GM12801 (cell line): ENCODE results near the gene LRP2.

Experiments
- TF ChIP-seq, protein P1 (sequence below): IDR thresholded peaks from one replicate; pipeline ENCODE4 v1.5.1; 2011; ENCODE audit warnings: control low read depth; ENCODE audit not compliant: insufficient read length; ENCODE audit errors: extremely low read depth

The LRP2 gene

DNA sequence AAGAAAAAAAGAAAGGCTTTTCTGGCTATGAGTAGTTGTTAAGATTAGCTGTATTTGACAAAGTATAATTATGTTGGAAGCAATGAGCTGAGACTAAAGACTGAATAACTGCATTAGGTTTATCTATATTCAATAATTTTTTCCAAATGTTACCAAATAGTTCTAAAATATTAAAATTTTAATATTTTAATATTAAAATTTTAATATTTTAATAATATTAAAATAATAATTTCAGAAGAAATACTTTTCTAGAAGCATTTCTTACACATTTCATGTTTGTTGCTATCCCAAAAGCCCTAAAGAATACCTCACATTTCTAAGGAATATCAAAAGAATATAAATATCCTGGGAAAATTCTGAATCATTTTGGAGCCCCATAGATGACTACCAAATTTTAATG lies 74.7 kb downstream of the LRP2 start:
- TF ChIP-seq, protein P1, sequence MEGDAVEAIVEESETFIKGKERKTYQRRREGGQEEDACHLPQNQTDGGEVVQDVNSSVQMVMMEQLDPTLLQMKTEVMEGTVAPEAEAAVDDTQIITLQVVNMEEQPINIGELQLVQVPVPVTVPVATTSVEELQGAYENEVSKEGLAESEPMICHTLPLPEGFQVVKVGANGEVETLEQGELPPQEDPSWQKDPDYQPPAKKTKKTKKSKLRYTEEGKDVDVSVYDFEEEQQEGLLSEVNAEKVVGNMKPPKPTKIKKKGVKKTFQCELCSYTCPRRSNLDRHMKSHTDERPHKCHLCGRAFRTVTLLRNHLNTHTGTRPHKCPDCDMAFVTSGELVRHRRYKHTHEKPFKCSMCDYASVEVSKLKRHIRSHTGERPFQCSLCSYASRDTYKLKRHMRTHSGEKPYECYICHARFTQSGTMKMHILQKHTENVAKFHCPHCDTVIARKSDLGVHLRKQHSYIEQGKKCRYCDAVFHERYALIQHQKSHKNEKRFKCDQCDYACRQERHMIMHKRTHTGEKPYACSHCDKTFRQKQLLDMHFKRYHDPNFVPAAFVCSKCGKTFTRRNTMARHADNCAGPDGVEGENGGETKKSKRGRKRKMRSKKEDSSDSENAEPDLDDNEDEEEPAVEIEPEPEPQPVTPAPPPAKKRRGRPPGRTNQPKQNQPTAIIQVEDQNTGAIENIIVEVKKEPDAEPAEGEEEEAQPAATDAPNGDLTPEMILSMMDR, result no peak

DNA sequence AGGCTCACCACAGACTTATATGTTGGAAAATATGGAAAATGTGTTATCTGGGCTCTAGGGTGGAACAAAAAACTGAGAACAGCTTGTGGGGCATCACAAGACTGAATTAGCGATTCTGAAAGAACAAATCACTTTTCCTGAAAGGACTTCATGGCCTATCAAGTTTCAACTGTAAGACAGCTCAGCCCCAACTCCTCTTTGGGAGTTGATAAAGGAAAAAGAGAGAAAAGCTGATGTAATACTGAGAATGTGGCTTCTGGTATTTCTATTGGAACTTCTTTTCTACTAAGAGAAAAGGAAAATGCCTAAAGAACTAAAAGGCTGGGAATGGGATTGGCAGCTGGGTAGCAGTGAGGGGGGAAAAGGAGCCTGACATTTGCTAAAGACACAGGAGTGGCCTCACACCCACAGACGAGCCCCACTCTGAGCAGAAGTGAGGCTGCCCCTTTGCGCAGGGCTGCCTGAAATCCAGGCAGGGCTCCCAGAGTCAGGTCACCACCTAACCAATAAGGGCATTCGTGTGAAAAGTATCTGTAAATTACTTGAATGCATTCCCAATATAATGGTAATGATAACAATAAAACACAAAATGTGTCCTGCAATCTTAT lies 75.6 kb downstream of the LRP2 start:
- TF ChIP-seq, protein P1, result no peak

DNA sequence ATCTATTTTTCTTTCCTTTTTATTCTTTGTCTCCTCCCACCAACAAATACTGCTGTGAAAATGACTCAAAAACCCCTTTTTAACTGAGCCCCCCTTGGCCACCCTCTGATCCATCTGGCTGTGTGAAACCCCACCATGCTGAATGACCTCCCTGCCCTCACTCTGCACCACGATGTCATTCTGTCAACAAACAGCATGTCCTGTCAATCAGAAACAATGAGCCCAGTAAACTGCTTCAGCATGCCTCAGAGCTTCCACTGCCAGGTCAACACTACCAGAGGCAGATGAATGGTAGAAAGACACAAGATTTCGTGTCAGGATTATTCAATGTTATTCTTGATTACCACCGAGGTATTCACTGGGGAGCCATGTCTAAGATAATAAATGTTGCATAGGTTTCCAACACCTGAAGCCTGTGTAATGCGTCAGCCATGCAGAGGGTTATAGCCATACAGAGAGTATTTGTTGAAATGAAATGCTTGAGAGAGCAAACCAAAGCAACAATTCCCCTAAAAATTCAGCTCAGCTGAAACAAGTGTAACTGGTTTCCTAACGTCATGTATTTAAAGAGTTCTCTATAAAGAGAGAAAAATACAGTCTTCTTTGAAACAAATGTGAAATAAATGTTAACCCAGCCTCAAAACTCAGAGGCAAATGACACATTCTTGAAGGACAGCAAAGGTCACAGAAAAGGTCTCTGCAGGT lies 76.7 kb downstream of the LRP2 start:
- TF ChIP-seq, protein P1, result no peak

DNA sequence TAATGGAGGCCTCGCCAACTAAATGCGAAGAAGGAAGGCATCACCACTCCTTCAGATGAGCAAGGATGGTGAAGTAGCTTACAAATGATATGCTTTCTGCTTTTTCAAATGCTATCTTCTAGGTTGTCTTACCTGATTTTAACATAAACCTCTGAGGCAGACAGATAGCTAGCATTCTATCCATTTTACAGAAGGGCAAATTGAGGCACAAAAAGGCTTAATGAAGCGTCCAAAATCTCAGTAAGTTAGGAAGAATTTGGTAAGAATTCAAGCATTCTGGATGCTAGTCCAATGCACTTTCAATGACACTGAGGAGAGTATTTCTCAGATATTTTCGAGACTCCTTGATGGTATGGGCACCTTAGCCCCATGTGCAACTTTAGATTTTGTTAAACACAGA lies 81.8 kb downstream of the LRP2 start:
- TF ChIP-seq, protein P1, result no peak

DNA sequence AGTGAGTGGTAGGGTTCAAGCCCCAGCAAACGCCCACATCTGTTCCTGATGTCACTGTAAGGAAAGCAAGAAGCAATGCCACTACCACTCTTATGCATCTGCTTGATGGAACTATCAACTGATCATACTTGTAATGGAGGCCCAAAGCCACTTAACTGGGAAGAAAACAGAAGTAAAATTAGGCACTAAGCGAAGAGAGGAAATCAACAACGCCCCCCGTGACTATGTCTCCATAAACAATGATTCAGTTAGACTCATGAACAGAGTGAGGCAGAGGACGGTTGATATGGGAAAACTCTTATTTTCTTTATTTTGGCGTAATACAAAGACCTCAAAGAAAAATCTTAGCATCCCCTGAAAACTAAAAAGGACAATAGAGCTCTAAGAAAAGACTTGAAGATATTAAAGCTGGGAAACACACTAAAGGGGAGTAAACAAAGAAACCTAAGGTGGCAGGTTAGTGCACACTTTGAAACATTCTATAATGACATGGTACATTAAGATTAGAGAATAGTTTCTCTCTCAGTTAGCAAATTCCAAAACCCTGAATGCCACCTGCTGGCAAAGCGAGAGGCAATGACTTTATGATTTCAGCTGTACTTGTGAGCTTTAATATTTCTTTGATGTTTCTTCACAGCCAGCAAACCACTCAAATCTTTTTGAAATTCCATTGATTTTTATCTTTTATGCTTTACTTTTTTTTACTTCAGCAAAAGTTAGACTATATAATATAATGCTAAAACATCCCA lies 86.5 kb downstream of the LRP2 start:
- TF ChIP-seq, protein P1, result no peak

DNA sequence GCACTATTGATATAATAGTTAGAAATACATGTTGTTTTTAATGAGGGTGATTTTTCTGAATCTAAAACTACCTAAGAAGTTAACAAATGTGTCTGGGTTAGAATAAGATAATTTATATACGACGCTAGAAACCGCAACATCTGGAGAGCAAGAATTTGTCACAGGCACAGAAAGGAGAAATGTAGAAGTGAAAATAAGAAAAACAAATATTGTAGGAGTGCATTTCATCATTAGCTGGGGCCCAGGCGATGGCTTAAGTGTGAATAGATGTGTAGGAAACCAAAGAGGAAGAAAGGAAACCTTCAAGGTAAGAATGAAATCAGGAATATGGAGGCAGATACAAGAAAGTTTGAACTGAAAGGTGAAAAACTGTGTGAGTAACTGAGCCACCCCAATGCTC lies 90.3 kb downstream of the LRP2 start:
- TF ChIP-seq, protein P1, result no peak

DNA sequence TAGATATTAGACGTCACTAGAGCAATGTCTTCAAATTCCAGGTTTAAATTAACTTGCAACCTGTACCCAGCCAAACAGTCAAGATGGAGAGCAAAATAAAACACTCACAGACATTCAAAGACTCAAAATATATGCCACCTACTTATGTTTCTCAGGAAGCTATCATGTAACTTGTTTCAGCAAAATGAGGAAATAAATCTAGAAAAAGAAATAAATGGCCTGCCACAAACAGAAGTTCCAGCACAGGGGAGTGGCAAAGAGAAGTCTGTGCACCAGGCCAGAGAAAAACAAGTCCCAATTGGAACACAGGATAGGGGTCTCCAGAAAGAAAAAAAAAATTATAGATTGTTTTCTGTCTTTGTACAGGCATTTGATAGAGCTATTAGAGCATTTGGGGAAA lies 96.7 kb downstream of the LRP2 start:
- TF ChIP-seq, protein P1, result no peak
